ENCODE data around the gene P4HA1. TPM values are rescaled to one million over a fixed set of nuclear protein-coding genes. Genes with fewer than 3 reads are reported as not detected.

The P4HA1 gene
- total RNA-seq, 1 experiment from 2014 or later, result 181 TPM

DNA sequence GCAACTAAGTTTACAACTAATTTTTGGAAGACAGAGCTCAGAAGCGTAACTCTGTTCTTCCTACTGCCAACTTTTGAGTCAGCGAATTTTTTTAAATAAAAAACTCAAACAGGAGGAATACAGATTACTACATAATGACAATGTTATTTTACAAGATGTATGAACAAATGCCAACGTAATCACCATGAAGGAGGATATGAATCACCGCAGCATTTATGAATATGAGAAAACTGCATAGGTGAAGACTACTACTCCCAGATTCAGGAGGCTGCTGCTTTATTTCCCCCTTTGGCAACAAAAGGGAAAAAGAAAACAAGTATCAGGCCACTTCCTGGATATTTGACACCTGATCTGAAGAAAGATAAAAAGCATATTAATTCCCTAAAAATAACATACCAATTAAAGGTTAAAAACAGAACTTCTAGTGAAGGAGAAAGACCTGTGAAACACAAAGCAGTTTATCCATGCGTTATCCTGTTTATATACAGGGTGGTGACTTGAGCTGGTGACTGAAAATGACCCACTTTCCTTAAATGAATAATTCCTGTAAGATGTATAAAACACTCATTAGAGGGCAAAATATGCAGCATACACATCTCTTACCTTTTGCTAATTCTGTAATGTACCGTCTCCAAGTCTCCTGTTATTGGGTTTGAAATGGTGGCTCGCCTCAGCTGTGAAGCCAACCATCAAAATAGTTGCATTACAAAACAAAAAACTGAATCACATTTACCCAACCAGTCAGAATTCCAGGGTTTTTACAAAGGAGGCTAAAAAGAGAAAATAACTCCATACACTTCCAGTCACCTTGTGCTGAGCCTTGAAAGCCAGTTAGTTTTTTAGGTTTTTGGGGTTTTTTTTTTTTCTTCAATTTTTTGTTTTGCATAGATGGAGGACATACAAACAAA, 52.0 kb downstream of the P4HA1 start:
- Histone ChIP-seq H4K20me1 (ENCODE audit: low read length) (no peaks in the 10 kb centered on the region), H3K4me3 (ENCODE audit: low read length) (peak overlapping the region; percentile 30), H3K27ac (ENCODE audit: low read length) (peak overlapping the region; percentile 77), H3F3A (ENCODE audit: low read length, unreplicated experiment) (peaks cover 30% of the 10 kb centered on the region), H3K79me2 (ENCODE audit: low read length) (peaks cover 24% of the 10 kb centered on the region; the same call in 1 of the 2 replicates), H2AFZ (ENCODE audit: low read length) (peak overlapping the region; percentile 23), H3K27me3 (ENCODE audit: low read length) (no peaks in the 10 kb centered on the region), H3K4me2 (ENCODE audit: low read length) (peak overlapping the region; percentile 57), H3K9me3 (ENCODE audit: low read length) (no peaks in the 10 kb centered on the region), H3K36me3 (ENCODE audit: low read depth, low read length) (peaks cover 45% of the 10 kb centered on the region), H3K9ac (ENCODE audit: low read length) (peak overlapping the region; percentile 68), H3K4me1 (ENCODE audit: insufficient read depth, low read length) (peaks cover 70% of the 10 kb centered on the region), H3K9me2 (replicated peaks; ENCODE audit: low read length) (no peaks in the 10 kb centered on the region)
- intact Hi-C loops (cut with micrococcal nuclease), result loop anchor here (1.0 to 5.0 kb wide), 4 partner anchors 26 to 218 kb away; no protein-coding TSS in a partner anchor
- ATAC-seq (peak; percentile 86), DNase-seq (peak; percentile 100)
- POLR2A ChIA-PET (ENCODE audit: unreplicated experiment), result interaction anchor here (0.6 to 1.5 kb wide), 10 partner anchors 17 to 185 kb away, joined by 3 to 9 read pairs (median 4); no protein-coding TSS in a partner anchor
- TSS peak; percentile 90 for BruUV-seq (replicated peaks)
- TF ChIP-seq, protein P1, sequence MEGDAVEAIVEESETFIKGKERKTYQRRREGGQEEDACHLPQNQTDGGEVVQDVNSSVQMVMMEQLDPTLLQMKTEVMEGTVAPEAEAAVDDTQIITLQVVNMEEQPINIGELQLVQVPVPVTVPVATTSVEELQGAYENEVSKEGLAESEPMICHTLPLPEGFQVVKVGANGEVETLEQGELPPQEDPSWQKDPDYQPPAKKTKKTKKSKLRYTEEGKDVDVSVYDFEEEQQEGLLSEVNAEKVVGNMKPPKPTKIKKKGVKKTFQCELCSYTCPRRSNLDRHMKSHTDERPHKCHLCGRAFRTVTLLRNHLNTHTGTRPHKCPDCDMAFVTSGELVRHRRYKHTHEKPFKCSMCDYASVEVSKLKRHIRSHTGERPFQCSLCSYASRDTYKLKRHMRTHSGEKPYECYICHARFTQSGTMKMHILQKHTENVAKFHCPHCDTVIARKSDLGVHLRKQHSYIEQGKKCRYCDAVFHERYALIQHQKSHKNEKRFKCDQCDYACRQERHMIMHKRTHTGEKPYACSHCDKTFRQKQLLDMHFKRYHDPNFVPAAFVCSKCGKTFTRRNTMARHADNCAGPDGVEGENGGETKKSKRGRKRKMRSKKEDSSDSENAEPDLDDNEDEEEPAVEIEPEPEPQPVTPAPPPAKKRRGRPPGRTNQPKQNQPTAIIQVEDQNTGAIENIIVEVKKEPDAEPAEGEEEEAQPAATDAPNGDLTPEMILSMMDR (conservative IDR thresholded peaks at IDR 0.05; ENCODE audit: low read depth, low read length), result no peak
- TF ChIP-seq EZH2 (IDR thresholded peaks at IDR 0.05; ENCODE audit: low read length, unreplicated experiment), result no peak
- TF ChIP-seq EZH2phosphoT487 (IDR thresholded peaks at IDR 0.05; ENCODE audit: borderline replicate concordance, low read length), result no peak
- CTCF ChIA-PET, result interaction anchor here (0.5 to 1.5 kb wide), 4 partner anchors 17 to 219 kb away, joined by 3 to 7 read pairs (median 4); no protein-coding TSS in a partner anchor

DNA sequence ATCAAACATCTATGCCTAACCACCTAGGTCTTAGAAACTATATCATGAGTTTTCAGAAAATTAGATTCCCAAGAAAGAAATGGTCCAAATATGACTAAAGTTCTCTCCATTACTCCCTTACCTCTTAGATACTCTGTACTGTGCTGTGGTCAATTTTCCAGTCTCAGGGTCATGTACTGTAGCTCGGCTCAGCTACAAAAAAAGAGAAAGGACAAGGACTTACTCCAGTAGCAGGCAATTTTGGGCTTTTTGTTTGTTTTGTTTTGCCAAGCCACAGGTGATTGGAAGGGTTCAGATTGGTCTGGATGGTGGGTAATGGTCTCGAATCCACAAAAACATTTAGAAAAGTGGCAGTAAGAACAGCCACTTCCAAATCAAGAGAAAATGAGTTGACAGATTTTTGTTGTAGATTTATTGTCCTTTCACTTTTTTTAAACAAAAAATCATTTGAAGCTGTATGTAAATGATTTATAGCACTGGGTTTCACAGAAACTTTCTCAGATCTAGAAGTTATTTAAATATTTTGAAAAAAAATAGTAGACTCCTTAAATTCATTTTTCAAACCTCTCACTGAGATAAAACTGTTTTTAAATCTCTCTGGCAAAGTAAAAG, 52.8 kb downstream of the P4HA1 start:
- ATAC-seq (no peak), DNase-seq (no peak)
- peaks cover 24% of the 10 kb centered on the region; the same call in 1 of the 2 replicates for H3K79me2 ChIP-seq (ENCODE audit: low read length)
- H4K20me1 ChIP-seq (ENCODE audit: low read length), result no peaks in the 10 kb centered on the region
- no peaks in the 10 kb centered on the region for H3K9me2 ChIP-seq (replicated peaks; ENCODE audit: low read length)
- peak overlapping the region; percentile 68 for H3K9ac ChIP-seq (ENCODE audit: low read length)
- ChIA-PET CTCF (interaction anchor here (0.6 to 1.5 kb wide), 2 partner anchors 17 to 24 kb away, joined by 5 to 7 read pairs; no protein-coding TSS in a partner anchor), POLR2A (ENCODE audit: unreplicated experiment) (interaction anchor here (0.6 to 1.5 kb wide), 9 partner anchors 24 to 184 kb away, joined by 3 to 9 read pairs (median 5); no protein-coding TSS in a partner anchor)
- peak overlapping the region; percentile 77 for H3K27ac ChIP-seq (ENCODE audit: low read length)
- peaks cover 44% of the 10 kb centered on the region for H3K36me3 ChIP-seq (ENCODE audit: low read depth, low read length)
- H3K4me1 ChIP-seq (ENCODE audit: insufficient read depth, low read length), result peaks cover 70% of the 10 kb centered on the region
- H3K4me3 ChIP-seq (ENCODE audit: low read length), result peak overlapping the region; percentile 30
- H3F3A ChIP-seq (ENCODE audit: low read length, unreplicated experiment), result peaks cover 30% of the 10 kb centered on the region
- TF ChIP-seq EZH2phosphoT487 (IDR thresholded peaks at IDR 0.05; ENCODE audit: borderline replicate concordance, low read length), result no peak
- no peak for TF ChIP-seq EZH2 (IDR thresholded peaks at IDR 0.05; ENCODE audit: low read length, unreplicated experiment)
- TF ChIP-seq, protein P1 (conservative IDR thresholded peaks at IDR 0.05; ENCODE audit: low read depth, low read length), result no peak
- H3K9me3 ChIP-seq (ENCODE audit: low read length), result no peaks in the 10 kb centered on the region
- intact Hi-C loops (cut with micrococcal nuclease), result loop anchor here (1.0 to 5.0 kb wide), 4 partner anchors 25 to 218 kb away; no protein-coding TSS in a partner anchor
- no peaks in the 10 kb centered on the region for H3K27me3 ChIP-seq (ENCODE audit: low read length)
- H2AFZ ChIP-seq (ENCODE audit: low read length), result peak overlapping the region; percentile 7
- peak overlapping the region; percentile 57 for H3K4me2 ChIP-seq (ENCODE audit: low read length)
- BruUV-seq (replicated peaks), result TSS peak; percentile 57

Measured in PC-3 (cell line).